Heart left ventricle (tissue), 13 donors: ENCODE data around the gene TMEM72.

Source experiments
- POLR2A ChIP-seq, 2 donors: fragments of 450-650 bp; IDR thresholded peaks; one replicate each; pipeline ENCODE4 v1.6.1; 2017; ENCODE audit warnings: antibody characterized with exemption in 2 of 2, mild to moderate bottlenecking in 2 of 2, moderate library complexity in 2 of 2
- TF ChIP-seq, protein P1 (sequence below), 12 donors: fragments of 200-600 bp; sonication (generic) in 4 of 12; IDR thresholded peaks; one replicate each; pipeline versions ENCODE4 v1.5.0 to v1.8.0; 2018 to 2022; ENCODE audit warnings: antibody characterized with exemption in 12 of 12, mild to moderate bottlenecking in 5 of 12
- donor health status: ischemic (EF 13 %, LVEDD 7.1; RV severe dilation, severe dysfunction).
- donor health status: DM: no; HTN: yes; CAD: no.
- donor health status: DM: no; HTN: no; CAD: no.
- donor health status: ischemic (EF 25% LVEDD 6.9; RV normal size, moderate dysfunction).
- donor health status: ischemic (EF 25% LVEDD 5.7; RV mildly dilated, moderate dysfunction).
- donor health status: ischemic (EF 35%, LVEDD 5.7; RV mildly dilated, moderate dysfunction).
- donor health status: nonischemic (EF 11% LVEDD 7.7; RV severe dilation, severe dysfunction).
- donor health status: DM: yes; HTN: yes; CAD: no.
- donor health status: PGD.
- donor health status: ischemic (EF 29% LVEDD 5.4; RV normal size, mild dysfunction).
- donor health status: nonischemic (EF 23%, LVEDD 6.1; RV moderate dilation, normal function).

DNA sequence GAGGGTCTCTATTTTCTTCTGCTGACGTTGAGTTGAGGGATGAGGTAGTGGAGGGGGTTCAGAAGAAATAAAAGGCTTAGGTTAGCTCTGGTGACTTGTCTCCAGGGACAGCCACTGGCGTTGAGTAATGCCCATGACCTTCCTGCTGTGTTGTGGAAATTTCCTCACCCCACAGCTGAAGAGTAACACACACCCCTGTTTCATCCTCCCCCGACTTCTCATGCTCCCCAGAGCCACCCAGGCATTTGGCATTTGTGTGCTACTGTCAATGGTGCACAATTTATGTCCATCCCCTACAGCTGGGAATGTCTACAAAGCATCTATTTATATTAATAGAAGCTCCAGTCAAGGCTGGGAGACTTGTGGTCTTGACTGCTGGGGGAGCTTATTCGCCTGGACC lies 4.7 kb upstream of the TMEM72 start:
- no peak for TF ChIP-seq POLR2A (IDR thresholded peaks at IDR 0.05)
- TF ChIP-seq, protein P1, sequence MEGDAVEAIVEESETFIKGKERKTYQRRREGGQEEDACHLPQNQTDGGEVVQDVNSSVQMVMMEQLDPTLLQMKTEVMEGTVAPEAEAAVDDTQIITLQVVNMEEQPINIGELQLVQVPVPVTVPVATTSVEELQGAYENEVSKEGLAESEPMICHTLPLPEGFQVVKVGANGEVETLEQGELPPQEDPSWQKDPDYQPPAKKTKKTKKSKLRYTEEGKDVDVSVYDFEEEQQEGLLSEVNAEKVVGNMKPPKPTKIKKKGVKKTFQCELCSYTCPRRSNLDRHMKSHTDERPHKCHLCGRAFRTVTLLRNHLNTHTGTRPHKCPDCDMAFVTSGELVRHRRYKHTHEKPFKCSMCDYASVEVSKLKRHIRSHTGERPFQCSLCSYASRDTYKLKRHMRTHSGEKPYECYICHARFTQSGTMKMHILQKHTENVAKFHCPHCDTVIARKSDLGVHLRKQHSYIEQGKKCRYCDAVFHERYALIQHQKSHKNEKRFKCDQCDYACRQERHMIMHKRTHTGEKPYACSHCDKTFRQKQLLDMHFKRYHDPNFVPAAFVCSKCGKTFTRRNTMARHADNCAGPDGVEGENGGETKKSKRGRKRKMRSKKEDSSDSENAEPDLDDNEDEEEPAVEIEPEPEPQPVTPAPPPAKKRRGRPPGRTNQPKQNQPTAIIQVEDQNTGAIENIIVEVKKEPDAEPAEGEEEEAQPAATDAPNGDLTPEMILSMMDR (IDR thresholded peaks at IDR 0.05), result no peak
